GM13977 (cell line): Measurements from ENCODE around the gene PDE3B.
"Not testable (repeated sequence)": the region's sequence is repeated elsewhere in the genome, so short reads cannot be mapped to it uniquely, and the experiment has no call there.

Source experiments
- DNase-seq: peaks from one replicate; pipeline ENCODE4 v3.0.0; 2012; ENCODE audit warnings: low spot score
- in situ Hi-C: fragments of 300-500 bp; cut with MboI; formaldehyde crosslinking; loops from one replicate; pipeline ENCODE4 v1.12.0; 2022; ENCODE audit warnings: low sequenced_read_pairs, low pct_unique_long_range_greater_than_20kb, mixed read lengths, inconsistent platforms; ENCODE audit not compliant: unreplicated experiment
- TF ChIP-seq, protein P1 (sequence below): IDR thresholded peaks from 2 replicates; pipeline ENCODE4 v1.5.1; 2012; ENCODE audit warnings: mild to moderate bottlenecking, control low read depth; ENCODE audit not compliant: insufficient read depth; ENCODE audit errors: extremely low read depth, missing control alignments

The PDE3B gene

GRCh38 chr11:14857621-14858020 is 214.0 kb downstream of the PDE3B start:
- in situ Hi-C loops: no loop called here
- DNase-seq: no peak
- TF ChIP-seq, protein P1, sequence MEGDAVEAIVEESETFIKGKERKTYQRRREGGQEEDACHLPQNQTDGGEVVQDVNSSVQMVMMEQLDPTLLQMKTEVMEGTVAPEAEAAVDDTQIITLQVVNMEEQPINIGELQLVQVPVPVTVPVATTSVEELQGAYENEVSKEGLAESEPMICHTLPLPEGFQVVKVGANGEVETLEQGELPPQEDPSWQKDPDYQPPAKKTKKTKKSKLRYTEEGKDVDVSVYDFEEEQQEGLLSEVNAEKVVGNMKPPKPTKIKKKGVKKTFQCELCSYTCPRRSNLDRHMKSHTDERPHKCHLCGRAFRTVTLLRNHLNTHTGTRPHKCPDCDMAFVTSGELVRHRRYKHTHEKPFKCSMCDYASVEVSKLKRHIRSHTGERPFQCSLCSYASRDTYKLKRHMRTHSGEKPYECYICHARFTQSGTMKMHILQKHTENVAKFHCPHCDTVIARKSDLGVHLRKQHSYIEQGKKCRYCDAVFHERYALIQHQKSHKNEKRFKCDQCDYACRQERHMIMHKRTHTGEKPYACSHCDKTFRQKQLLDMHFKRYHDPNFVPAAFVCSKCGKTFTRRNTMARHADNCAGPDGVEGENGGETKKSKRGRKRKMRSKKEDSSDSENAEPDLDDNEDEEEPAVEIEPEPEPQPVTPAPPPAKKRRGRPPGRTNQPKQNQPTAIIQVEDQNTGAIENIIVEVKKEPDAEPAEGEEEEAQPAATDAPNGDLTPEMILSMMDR: no peak

DNA sequence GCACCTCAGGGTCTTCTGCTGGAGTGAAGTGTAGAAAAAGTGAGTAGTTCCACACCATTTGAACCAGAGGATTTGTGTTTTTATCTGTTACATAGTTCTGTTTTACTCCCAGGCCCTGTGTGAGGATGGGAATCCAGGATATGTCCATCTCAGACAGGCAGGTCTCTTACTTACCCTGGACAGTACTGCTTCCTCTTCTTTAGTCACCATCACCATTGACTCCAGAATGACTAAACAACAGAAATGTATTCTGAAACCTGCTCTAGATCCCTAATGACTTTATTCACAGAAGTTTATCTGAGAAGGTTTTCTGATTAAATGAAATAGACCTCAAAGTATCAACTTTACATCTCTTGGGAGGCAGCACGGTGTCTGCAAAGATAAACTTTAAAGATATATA is 214.8 kb downstream of the PDE3B start:
- in situ Hi-C loops: no loop called here
- DNase-seq: no peak
- TF ChIP-seq, protein P1: no peak

GRCh38 chr11:14860511-14860910 is 216.9 kb downstream of the PDE3B start:
- DNase-seq: no peak
- TF ChIP-seq, protein P1: no peak
- in situ Hi-C loops: no loop called here

GRCh38 chr11:14861680-14862079 is 218.1 kb downstream of the PDE3B start:
- in situ Hi-C loops: no loop called here
- DNase-seq: no peak
- TF ChIP-seq, protein P1: no peak

DNA sequence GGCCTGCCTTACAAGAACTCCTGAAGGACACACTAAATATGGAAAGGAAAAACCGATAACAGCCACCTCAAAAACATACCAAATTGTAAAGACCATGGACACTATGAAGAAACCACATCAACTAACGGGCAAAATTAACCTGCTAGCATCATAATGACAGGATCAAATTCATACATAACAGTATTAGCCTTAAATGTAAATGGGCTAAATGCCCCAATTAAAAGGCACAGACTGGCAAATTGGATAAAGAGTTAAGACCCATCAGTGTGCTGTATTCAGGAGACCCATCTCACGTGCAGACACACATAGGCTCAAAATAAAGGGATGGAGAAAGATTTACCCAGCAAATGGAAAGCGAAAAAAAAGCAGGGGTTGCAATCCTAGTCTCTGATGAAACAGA is 220.2 kb downstream of the PDE3B start:
- DNase-seq, in situ Hi-C loops: not testable (repeated sequence)

DNA sequence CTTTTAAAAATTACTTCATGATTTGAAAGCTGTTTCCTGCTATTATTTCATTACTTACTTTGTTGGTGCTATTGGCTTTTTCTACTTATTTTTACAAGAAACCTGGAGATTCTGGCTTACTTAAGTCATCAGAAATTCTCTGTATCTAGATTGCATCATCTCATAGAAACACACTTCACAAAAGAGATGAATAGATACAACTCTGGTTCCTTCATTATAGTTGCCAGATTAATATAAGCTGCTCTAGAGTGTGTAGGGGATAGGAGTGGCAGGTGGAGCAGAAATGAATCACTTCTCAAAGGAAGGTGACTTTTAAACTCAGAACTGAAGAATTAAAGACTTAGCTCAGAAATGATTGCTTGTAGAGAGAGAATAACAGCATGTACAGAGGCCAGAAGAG is 228.4 kb downstream of the PDE3B start:
- in situ Hi-C loops: no loop called here
- TF ChIP-seq, protein P1: no peak
- DNase-seq: no peak

- in situ Hi-C loops: no loop called here
- DNase-seq: no peak
- TF ChIP-seq, protein P1: no peak
Observed at GRCh38 chr11:14873632-14874031, 230.0 kb downstream of the PDE3B start.
